Lower leg skin (tissue), 3 donors: ENCODE measurements around the gene NPIPB4.
"Not testable (repeated sequence)": the region's sequence is repeated elsewhere in the genome, so short reads cannot be mapped to it uniquely, and the experiment has no call there.

ENCODE experiments used
- POLR2A ChIP-seq, 2 donors: fragments of 450-650 bp; IDR thresholded peaks; one replicate each; pipeline ENCODE4 v1.6.1; 2016 to 2017; ENCODE audit warnings: antibody characterized with exemption in 2 of 2, mild to moderate bottlenecking in 1 of 2, moderate library complexity in 1 of 2
- TF ChIP-seq, protein P1 (sequence below), 3 donors: fragments of 450-650 bp; IDR thresholded peaks; one replicate each; pipeline ENCODE4 v1.5.1; 2016; ENCODE audit warnings: antibody characterized with exemption in 3 of 3, mild to moderate bottlenecking in 3 of 3, moderate library complexity in 2 of 3

DNA sequence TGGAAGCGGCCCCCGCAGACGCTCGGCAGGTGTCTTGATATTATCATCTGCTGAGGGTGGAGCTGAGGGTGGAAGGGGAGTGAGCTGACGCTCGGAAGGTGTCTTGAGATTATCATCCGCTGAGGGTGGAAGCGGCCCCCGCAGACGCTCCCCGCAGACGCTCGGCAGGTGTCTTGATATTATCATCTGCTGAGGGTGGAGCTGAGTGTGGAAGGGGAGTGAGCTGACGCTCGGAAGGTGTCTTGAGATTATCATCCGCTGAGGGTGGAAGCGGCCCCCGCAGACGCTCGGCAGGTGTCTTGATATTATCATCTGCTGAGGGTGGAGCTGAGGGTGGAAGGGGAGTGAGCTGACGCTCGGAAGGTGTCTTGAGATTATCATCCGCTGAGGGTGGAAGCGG, 21.8 kb downstream of the NPIPB4 start:
- TF ChIP-seq, protein P1, sequence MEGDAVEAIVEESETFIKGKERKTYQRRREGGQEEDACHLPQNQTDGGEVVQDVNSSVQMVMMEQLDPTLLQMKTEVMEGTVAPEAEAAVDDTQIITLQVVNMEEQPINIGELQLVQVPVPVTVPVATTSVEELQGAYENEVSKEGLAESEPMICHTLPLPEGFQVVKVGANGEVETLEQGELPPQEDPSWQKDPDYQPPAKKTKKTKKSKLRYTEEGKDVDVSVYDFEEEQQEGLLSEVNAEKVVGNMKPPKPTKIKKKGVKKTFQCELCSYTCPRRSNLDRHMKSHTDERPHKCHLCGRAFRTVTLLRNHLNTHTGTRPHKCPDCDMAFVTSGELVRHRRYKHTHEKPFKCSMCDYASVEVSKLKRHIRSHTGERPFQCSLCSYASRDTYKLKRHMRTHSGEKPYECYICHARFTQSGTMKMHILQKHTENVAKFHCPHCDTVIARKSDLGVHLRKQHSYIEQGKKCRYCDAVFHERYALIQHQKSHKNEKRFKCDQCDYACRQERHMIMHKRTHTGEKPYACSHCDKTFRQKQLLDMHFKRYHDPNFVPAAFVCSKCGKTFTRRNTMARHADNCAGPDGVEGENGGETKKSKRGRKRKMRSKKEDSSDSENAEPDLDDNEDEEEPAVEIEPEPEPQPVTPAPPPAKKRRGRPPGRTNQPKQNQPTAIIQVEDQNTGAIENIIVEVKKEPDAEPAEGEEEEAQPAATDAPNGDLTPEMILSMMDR (IDR thresholded peaks at IDR 0.05): not testable (repeated sequence)
- not testable (repeated sequence) for TF ChIP-seq POLR2A (IDR thresholded peaks at IDR 0.05)
